Fibroblast of the conjunctiva (primary cell): ENCODE data around the gene EPHA6.
A peak's percentile ranks its signal among the peaks of the same experiment; 100 is the strongest.

Source experiments
- DNase-seq: peaks from one replicate; pipeline ENCODE4 v3.0.0-alpha.2; 2010; ENCODE audit warnings: low read depth

The EPHA6 gene

GRCh38 chr3:97646932-97647331 lies 832.5 kb downstream of the EPHA6 start:
- DNase-seq, result no peak

- DNase-seq, result no peak
Measured at GRCh38 chr3:97647441-97647982, 833.1 kb downstream of the EPHA6 start.

GRCh38 chr3:97655971-97656370 lies 841.6 kb downstream of the EPHA6 start:
- DNase-seq, result no peak

DNA sequence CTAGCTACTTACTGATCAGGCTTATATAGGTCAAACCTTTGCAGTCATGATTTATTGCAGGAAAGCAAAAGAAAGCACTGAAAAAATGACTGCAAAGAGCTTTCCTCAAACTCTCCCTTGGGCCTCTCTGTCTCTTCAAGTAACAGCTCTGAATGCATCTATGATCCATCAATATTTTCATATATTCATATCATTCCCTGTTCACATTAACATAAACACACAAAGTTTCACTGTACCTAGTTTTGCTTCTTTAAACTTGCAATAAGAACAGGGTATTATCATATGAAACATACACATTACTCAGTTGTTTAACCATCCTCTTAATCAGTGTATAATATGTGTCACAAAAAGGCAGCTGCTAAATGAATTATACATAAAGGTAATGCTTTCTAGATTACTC lies 842.2 kb downstream of the EPHA6 start:
- DNase-seq, result no peak

- peak; percentile 10 for DNase-seq
Measured at GRCh38 chr3:97658668-97659285, 844.4 kb downstream of the EPHA6 start.

DNA sequence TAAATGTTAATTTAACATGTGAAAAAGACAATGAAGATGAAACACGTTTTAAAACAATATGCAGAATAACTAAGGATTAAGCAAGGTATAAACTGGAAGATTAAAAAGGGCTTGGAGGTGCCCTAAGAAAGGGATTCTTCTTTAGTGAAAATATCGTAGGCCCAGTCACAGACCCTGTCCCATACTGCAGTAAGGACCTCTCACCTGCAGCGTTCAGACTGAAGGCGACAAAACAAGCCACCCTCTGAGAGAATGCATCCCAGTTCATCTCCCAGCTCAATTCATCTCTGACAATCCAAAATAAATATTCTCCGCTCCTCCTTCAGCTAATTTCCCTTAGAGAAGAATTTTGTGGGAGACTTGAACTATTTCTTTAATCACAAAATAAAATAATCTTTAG lies 847.9 kb downstream of the EPHA6 start:
- DNase-seq, result no peak

DNA sequence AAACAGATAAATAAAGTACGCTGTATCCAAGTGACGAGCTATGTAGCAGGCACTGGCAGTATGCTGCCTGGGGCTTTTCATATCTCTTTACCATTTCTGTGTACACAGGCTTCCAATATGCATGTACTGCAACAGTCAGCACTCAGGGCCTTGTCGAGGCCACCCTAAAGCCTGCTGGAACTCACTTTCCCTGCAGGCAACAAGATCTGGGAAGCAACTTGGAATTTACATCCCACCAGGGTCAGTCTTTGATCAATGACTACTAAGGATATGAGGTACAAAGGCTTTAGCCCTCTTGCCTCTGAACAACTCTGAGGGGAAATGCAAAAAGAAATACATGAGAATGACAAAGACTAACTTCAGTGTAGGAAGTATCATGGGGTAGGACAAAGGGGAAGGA lies 848.4 kb downstream of the EPHA6 start:
- no peak for DNase-seq

DNA sequence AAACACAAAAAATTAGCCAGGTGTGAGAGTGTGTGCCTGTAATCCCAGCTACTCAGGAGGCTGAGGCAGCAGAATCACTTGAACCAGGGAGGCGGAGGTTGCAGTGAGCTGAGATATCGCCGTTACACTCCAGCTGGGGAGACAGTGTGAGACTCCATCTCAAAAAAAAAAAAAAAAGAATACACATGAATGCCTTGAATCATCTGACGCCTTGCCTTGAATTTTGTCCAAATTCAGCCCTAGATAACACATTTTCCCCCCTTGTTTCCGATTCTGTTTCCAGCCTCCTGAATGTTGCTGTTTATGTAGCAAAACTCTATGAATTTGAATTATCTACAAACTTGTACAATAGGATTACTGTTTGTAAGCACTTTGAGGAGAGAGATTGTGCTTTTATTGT lies 851.5 kb downstream of the EPHA6 start:
- no peak for DNase-seq

GRCh38 chr3:97670952-97671351 lies 856.6 kb downstream of the EPHA6 start:
- no peak for DNase-seq

DNA sequence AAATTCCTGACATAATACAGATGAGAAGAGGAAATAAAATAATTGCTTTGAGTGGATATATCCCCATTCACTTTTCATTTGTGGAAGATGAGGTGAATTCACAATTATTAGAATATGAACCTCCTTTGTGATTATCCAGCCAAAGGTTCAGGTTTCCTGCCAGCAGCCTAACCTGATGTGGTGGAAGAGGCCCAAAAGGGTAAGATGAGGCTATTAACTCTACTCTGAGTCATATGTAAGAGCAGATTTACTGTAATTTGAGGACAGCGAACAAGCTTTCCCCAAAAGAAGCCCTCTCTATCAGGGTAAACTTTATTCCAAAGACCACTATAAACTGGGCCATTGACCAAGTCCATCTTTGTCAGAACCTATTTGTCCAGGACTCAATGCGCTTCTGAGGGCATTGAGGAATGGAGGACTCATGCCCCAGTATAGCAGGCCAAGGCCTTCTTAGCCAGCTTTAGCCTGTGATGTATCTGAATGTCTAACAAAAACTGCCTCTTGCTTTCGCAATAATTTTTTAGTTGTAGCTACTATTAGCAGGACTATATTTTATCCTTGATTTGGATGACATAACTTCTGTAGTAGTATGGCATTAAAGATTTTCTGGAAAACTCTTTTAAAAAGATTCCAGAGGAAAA lies 859.1 kb downstream of the EPHA6 start:
- DNase-seq, result no peak

GRCh38 chr3:97674461-97674860 lies 860.1 kb downstream of the EPHA6 start:
- no peak for DNase-seq

DNA sequence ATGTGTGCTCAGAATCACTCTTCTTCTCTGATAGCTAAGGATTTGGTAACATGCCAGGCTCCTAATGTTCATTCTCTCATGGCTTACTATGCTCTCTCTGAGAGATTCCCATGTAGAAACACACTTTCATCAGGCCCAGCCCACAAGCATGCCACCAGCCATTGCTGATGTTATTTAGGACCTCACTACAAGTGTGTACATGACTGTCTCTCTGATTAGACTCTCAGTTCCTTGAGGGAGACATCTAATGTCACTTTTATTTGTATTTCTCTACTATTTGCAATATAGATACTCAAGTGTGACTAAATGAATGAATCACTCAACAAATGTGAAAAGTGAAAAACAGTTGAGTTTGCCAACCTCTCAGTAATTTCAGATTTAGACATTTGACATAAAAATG lies 865.8 kb downstream of the EPHA6 start:
- DNase-seq, result no peak

GRCh38 chr3:97680696-97681095 lies 866.3 kb downstream of the EPHA6 start:
- no peak for DNase-seq

- no peak for DNase-seq
Measured at GRCh38 chr3:97684490-97684889, 870.1 kb downstream of the EPHA6 start.

GRCh38 chr3:97686258-97686657 lies 871.9 kb downstream of the EPHA6 start:
- DNase-seq, result no peak

DNA sequence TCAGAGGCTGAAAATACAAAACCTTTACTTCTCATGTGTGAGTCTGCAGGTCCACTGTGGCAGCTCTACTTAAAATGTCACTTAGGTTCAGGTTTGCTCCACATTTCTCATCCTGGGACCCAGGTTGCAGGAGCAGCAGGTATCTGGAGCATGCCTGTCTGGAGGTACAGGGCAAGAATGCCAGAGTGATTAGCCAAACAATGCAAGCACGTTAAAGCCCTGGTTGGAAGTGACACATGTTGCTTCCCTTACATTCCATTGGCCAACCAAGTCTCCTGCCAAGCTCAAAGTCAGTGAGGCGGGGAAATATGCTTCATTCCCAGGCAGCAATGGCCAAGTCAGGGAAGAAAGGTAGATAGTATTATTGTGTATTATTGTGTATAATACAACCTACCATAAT lies 873.3 kb downstream of the EPHA6 start:
- DNase-seq, result no peak

GRCh38 chr3:97689111-97689510 lies 874.7 kb downstream of the EPHA6 start:
- no peak for DNase-seq

DNA sequence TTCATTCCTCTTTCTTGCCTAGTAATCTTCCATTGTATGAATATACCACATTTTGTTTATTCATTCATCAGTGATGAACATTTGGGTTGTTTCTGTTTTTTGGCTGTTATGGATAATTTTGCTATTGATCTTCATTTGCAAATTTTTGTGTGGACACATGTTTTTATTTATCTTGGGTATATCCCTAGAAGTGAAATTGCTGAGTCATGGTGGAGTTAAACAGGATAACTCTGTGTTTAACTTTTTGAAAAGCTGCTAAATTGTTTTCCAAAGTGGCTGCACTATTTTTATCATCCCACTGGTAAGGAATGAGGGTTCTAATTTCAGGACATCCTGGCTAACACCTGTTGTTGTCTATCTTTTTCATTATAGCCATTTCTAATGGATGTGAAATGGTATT lies 875.6 kb downstream of the EPHA6 start:
- DNase-seq, result no peak

DNA sequence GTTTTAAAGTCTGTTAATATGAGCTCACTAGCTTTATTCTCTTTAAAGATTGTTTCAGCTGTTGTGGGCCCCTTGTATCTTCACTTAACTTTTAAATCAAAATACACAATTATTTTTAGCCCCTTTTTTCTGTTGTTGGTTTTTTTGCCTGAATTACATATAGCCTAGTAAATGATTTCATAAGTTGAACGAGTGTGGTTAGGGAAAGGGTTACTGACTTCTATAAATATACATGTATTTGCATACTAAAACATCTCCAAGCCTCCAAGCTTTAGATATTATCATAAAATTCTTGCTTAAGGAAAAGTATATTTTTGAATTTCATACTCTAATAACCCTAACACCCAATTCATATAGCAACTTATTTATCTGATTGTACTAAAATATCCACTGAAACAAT lies 877.0 kb downstream of the EPHA6 start:
- no peak for DNase-seq

DNA sequence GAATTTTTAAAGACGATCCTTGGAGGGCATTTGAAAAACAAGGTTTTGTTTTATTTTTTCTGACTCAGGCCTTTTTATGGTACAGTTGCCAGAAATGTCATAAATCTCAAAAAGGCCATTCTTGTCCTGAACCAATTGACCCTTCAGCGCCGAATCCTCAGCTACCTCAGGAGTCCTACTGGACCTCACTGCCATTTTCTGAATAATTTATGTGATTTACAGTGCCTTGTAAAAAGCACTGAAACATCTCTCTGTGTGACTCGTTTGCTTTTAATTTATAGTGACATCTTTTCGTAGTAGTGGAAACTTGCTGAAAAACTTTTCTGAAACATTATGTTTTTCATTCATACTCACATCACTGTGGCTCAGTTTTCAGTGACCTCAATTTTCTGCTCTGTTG lies 878.0 kb downstream of the EPHA6 start:
- DNase-seq, result no peak

DNA sequence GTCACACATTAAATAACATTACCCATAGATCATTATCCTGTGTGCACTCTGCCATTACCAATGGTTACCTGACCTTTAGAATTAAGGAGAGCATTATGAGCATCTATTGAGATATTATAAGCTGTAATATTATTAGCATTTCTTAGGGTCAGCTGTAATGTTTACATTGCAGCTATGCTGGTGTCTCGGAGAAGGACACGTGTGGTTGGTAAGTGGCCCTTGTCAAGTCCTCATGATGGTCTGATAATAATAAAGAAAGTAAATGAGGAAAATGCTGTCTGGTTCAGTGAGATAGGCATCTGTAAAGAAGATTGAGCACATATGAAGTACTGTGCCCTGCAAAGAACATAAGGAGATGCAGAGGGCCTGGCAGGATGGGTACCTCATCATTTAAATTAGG lies 878.4 kb downstream of the EPHA6 start:
- DNase-seq, result no peak

DNA sequence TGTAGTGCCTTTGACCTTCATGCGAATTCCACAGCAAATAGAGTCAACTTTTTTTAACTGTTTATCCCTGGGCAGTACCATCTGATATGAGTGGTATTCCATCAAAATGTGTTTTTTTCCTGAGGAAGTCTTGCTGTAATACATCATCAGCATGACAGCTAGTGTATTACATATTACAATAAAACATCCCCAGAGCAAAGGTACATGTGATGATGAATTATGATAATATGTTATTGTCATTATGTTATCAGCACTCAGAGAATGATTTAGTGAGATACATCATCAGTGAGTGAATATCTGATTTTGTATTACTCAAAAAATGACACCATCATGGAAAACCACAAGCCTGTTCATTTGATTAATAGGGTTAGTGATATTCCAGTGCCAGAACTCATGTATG lies 880.5 kb downstream of the EPHA6 start:
- no peak for DNase-seq

DNA sequence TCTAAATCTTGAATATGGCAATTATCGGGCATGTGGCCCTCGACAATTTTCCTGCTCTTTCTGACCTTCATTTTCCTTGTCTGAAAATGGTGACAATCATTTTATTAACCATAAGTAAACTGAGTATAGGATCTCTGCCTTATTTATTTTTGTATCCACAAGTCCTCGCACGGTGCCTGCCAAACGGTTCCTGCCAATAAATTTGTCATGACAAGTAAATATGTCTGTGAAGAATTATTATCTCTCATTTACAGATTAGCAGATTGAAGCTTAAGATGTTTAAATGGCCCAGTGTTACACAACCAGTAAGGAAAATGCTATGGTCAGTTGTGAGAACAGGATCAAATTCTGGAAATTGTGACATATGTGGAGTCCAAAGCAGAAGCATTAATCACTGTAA lies 884.3 kb downstream of the EPHA6 start:
- DNase-seq, result no peak

GRCh38 chr3:97699889-97700288 lies 885.5 kb downstream of the EPHA6 start:
- no peak for DNase-seq
